Measurements from ENCODE around the gene DNHD1.

GRCh38 chr11:6611963-6612212, 114.8 kb downstream of the DNHD1 start:
- no peak for TF ChIP-seq CTCF (IDR thresholded peaks at IDR 0.05; ENCODE audit: low read length)
- TF ChIP-seq EZH2 (optimal IDR thresholded peaks at IDR 0.05; ENCODE audit: low read depth, low read length), result no peak
- TF ChIP-seq EZH2phosphoT487 (IDR thresholded peaks at IDR 0.05; ENCODE audit: low read length), result no peak

Measured in MM.1S (cell line).